GM12892 (cell line): ENCODE data around the gene MASP1.

Source experiments
- POLR2A ChIP-seq: IDR thresholded peaks from 2 replicates; pipeline ENCODE4 v1.6.1; 2011; ENCODE audit warnings: low read depth, low read length, control low read depth
- POLR2AphosphoS5 ChIP-seq: IDR thresholded peaks from 2 replicates; pipeline ENCODE4 v1.6.1; 2011; ENCODE audit warnings: low read depth, low read length, control low read depth
- TAF1 ChIP-seq: IDR thresholded peaks from 2 replicates; pipeline ENCODE4 v1.6.1; 2011; ENCODE audit warnings: low read depth, mild to moderate bottlenecking, control low read depth, low read length, borderline replicate concordance

DNA sequence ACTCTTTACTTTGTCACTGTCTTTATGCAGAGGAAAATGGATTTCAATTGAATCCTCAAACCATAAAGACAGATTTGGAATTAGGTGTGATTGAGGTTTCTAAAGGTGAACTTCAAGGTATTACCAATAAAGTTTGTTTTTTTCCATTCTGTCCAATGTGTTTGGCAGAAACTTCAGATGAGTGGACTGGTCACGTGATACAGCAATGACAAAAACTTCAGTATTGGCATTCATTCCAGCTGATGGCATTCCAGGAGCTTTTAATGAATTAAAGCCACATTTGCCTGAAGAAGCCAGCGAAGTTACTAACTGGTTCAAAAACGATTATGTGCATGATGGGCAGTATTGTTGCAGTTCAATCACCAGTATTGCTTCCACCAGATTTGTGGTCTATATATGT is 4.5 kb upstream of the MASP1 start:
- TF ChIP-seq POLR2AphosphoS5 (no peak), POLR2A (no peak), TAF1 (no peak)
